Endothelial cell of umbilical vein (primary cell): ENCODE measurements around the gene ARHGEF26. TPM values are rescaled to one million over a fixed set of nuclear protein-coding genes. Genes with fewer than 3 reads are reported as not detected.

ENCODE experiments used
- BruUV-seq: library from RNA; stranded (reverse); fragments of 400-500 nt; replicated peaks from 2 replicates; lab custom pipeline; 2021; lab: Mats Ljungman, UMichigan
- CTCF ChIA-PET: fragments of 300-600, 350-600 bp; sonication (Branson Sonifier 250); formaldehyde crosslinking; loops from one replicate; lab custom pipeline; 2021; ENCODE audit warnings: antibody characterized with exemption, inconsistent platforms; lab: Charles Lee
- POLR2A ChIA-PET: fragments of 300-600, 350-600 bp; sonication (Branson Sonifier 250); formaldehyde crosslinking; loops from one replicate; lab custom pipeline; 2021; ENCODE audit warnings: antibody characterized with exemption, inconsistent platforms; lab: Charles Lee
- DNase-seq: peaks from one replicate; pipeline ENCODE4 v3.0.0-alpha.2; 2011; ENCODE audit warnings: low read depth, low spot score
- FAIRE-seq: peaks from 2 replicates; lab custom pipeline; 2011; peaks lifted over from hg19 to GRCh38; lab: Jason Lieb, UNC
- H2AFZ ChIP-seq: 2 replicates; pipeline ENCODE4 v1.6.0; 2012; ENCODE audit warnings: low read depth, low read length, control low read depth, inconsistent platforms
- H3K27ac ChIP-seq: 2 replicates; pipeline ENCODE4 v1.5.1; 2011; ENCODE audit warnings: low read depth, mild to moderate bottlenecking, control low read depth, low read length, moderate library complexity; ENCODE audit not compliant: insufficient read depth
- H3K27me3 ChIP-seq, 2 experiments: 2 replicates each; pipeline versions ENCODE4 v1.6.0 to v1.6.1; 2011; ENCODE audit warnings: low read length in 2 of 2, mixed read lengths in 1 of 2; ENCODE audit not compliant: control insufficient read depth in 2 of 2, insufficient read depth in 2 of 2
- H3K36me3 ChIP-seq, 2 experiments: 2 replicates in 1 of 2; 3 replicates in 1 of 2; pipeline ENCODE4 v1.5.1; 2011; ENCODE audit warnings: low read length in 2 of 2, mild to moderate bottlenecking in 1 of 2, moderate library complexity in 1 of 2; ENCODE audit not compliant: control insufficient read depth in 2 of 2, insufficient read depth in 2 of 2; ENCODE audit errors: extremely low read depth in 1 of 2
- H3K4me1 ChIP-seq: 3 replicates; pipeline ENCODE4 v1.5.1; 2011; ENCODE audit warnings: mild to moderate bottlenecking, low read length; ENCODE audit not compliant: control insufficient read depth, insufficient read depth; ENCODE audit errors: extremely low read depth
- H3K4me2 ChIP-seq: 2 replicates; pipeline ENCODE4 v1.6.1; 2011; ENCODE audit warnings: low read length, control low read depth, mixed read lengths; ENCODE audit not compliant: insufficient read depth
- H3K4me3 ChIP-seq, 3 experiments: fragments of 200-600 bp in 1 of 3; sonication (generic), shearing (Covaris generic) in 1 of 3; replicated peaks in 1 of 3; 2 replicates each; pipeline ENCODE4 v1.5.1; 2011 to 2016; ENCODE audit warnings: control low read depth in 3 of 3, low read length in 3 of 3, mild to moderate bottlenecking in 2 of 3, inconsistent platforms in 1 of 3, low read depth in 1 of 3, moderate library complexity in 1 of 3; ENCODE audit not compliant: insufficient read depth in 1 of 3
- H3K79me2 ChIP-seq: 2 replicates; pipeline ENCODE4 v1.6.0; 2012; ENCODE audit warnings: low read length, inconsistent platforms; ENCODE audit not compliant: control insufficient read depth, insufficient read depth
- H3K9ac ChIP-seq: replicated peaks from 2 replicates; pipeline ENCODE3; 2011; ENCODE audit warnings: low read length, control low read depth; ENCODE audit not compliant: insufficient read depth; ENCODE audit errors: extremely low read depth
- H3K9me1 ChIP-seq: replicated peaks from 3 replicates; pipeline ENCODE4 v1.6.0; 2011; ENCODE audit warnings: mild to moderate bottlenecking, low read length; ENCODE audit not compliant: control insufficient read depth, insufficient read depth; ENCODE audit errors: extremely low read depth
- H3K9me3 ChIP-seq: replicated peaks from 2 replicates; pipeline ENCODE4 v1.5.1; 2012; ENCODE audit warnings: low read length, inconsistent platforms; ENCODE audit not compliant: control insufficient read depth, insufficient read depth
- H4K20me1 ChIP-seq: replicated peaks from 2 replicates; pipeline ENCODE3; 2011; ENCODE audit warnings: mild to moderate bottlenecking, low read length; ENCODE audit not compliant: control insufficient read depth, insufficient read depth; ENCODE audit errors: extremely low read depth
- EZH2 ChIP-seq: IDR thresholded peaks from 2 replicates; pipeline ENCODE4 v1.6.1; 2012; ENCODE audit warnings: borderline replicate concordance, low read depth, mild to moderate bottlenecking, moderate library complexity, low read length, inconsistent platforms; ENCODE audit not compliant: severe bottlenecking
- GATA2 ChIP-seq: IDR thresholded peaks from 2 replicates; pipeline ENCODE4 v1.7.0; 2011; ENCODE audit warnings: low read depth, mild to moderate bottlenecking, moderate library complexity, mixed read lengths, low read length; ENCODE audit not compliant: insufficient read length, insufficient read depth
- JUN ChIP-seq: IDR thresholded peaks from 2 replicates; pipeline ENCODE4 v1.6.1; 2011; ENCODE audit warnings: borderline replicate concordance, low read depth; ENCODE audit not compliant: insufficient read length, insufficient read depth
- MYC ChIP-seq: IDR thresholded peaks from one replicate; pipeline ENCODE4 v1.6.1; 2011; ENCODE audit warnings: mild to moderate bottlenecking, low read depth, low read length
- POLR2A ChIP-seq: IDR thresholded peaks from 2 replicates; pipeline ENCODE4 v1.6.1; 2012; ENCODE audit warnings: low read depth, mild to moderate bottlenecking, control low read depth, low read length
- dilution Hi-C: fragments of 300-500 bp; cut with MboI; formaldehyde crosslinking; loops from one replicate; pipeline ENCODE4 v1.15.0; 2019; ENCODE audit warnings: low sequenced_read_pairs; ENCODE audit not compliant: extremely low pct_ligation_motif_present
- intact Hi-C: fragments of 100-400 bp; cut with micrococcal nuclease; formaldehyde crosslinking; loops from one replicate; pipeline ENCODE4 v1.10.0; 2022
- polyA plus RNA-seq, 4 experiments: library from polyadenylated mRNA; depleted of rRNA in 3 of 4; stranded (reverse) in 3 of 4; unstranded in 1 of 4; fragments of >200 nt; gene quantifications; 2 replicates each; pipeline versions ENCODE4 v1.2.1 to v1.2.3, GENCODE V29; 2011 to 2012; ENCODE audit warnings: missing spikeins in 1 of 4
- total RNA-seq: library from RNA; stranded (reverse); gene quantifications from 2 replicates; pipeline ENCODE4 v1.2.3, GENCODE V29; 2021
- TF ChIP-seq, protein P1 (sequence below), 2 donors: IDR thresholded peaks; 1 replicate in 1 of 2; 2 replicates in 1 of 2; pipeline ENCODE4 v1.5.1; 2011; ENCODE audit warnings: low read length in 2 of 2, mild to moderate bottlenecking in 2 of 2, moderate library complexity in 2 of 2, control low read depth in 1 of 2, inconsistent platforms in 1 of 2, low read depth in 1 of 2; ENCODE audit not compliant: insufficient read depth in 1 of 2; ENCODE audit errors: extremely low read depth in 1 of 2
- TF ChIP-seq, protein P2 (sequence below): IDR thresholded peaks from 2 replicates; pipeline ENCODE4 v1.6.1; 2011; ENCODE audit not compliant: insufficient read depth, insufficient read length

Gene ARHGEF26
- total and polyA plus RNA-seq, 2 donors (not counting 3 experiments of a cell fraction or from before 2014, with no cell fraction given): 0.57 to 2.9 TPM

DNA sequence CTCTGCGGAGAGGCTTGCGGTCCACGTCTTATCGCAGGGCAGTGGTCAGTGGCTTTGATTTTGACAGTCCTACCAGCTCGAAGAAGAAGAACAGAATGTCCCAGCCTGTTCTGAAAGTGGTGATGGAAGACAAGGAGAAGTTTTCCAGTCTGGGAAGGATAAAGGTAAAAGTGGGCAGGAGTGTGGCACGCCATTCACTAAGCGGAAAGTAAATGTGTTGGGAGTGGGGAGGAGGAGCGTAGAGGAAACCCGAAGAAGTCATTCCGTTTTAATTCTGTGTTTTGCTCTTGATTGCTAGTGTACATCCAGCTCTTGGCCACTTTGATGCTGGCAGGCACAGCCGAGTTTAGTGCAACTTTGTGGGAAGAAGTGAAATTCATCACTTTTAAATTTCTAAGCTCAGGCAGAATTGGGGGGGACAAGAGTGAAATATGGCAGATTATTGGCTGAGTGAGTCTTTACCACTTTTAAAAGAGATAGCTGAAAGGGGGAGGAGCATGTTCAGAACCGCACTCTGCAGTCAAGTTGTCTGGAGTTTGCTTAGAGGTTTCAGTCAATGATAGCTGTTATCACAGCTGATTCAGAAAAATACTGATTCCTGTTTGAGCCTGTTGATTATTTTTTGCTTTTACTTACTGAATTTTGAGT, 1.8 kb downstream of the ARHGEF26 start:
- no TSS peak for BruUV-seq
- peaks cover 3% of the 10 kb centered on the region for H3K4me1 ChIP-seq
- intact Hi-C loops: loop anchor here (10.0 kb wide), 2 partner anchors 132 to 202 kb away; partner anchors contain the start of gene DHX36
- FAIRE-seq (no peak), DNase-seq (peak; percentile 50)
- CTCF ChIA-PET: interaction anchor here (1.4 to 2.0 kb wide), 4 partner anchors 10 to 130 kb away, joined by 3 to 10 read pairs (median 6); no protein-coding TSS in a partner anchor
- peak overlapping the region; percentile 99 for H2AFZ ChIP-seq
- H3K4me2 ChIP-seq: peak overlapping the region; percentile 39
- no peaks in the 10 kb centered on the region for H4K20me1 ChIP-seq
- POLR2A ChIA-PET: no interaction called here
- H3K27me3 ChIP-seq: no peaks in the 10 kb centered on the region
- dilution Hi-C loops: no loop called here
- H3K9me3 ChIP-seq: no peaks in the 10 kb centered on the region
- H3K9ac ChIP-seq: peak overlapping the region; percentile 2
- H3K27ac ChIP-seq: no peak overlapping the region
- H3K36me3 ChIP-seq: no peaks in the 10 kb centered on the region
- peak overlapping the region; percentile 35 to 68 (median 54) for H3K4me3 ChIP-seq
- TF ChIP-seq, protein P1, sequence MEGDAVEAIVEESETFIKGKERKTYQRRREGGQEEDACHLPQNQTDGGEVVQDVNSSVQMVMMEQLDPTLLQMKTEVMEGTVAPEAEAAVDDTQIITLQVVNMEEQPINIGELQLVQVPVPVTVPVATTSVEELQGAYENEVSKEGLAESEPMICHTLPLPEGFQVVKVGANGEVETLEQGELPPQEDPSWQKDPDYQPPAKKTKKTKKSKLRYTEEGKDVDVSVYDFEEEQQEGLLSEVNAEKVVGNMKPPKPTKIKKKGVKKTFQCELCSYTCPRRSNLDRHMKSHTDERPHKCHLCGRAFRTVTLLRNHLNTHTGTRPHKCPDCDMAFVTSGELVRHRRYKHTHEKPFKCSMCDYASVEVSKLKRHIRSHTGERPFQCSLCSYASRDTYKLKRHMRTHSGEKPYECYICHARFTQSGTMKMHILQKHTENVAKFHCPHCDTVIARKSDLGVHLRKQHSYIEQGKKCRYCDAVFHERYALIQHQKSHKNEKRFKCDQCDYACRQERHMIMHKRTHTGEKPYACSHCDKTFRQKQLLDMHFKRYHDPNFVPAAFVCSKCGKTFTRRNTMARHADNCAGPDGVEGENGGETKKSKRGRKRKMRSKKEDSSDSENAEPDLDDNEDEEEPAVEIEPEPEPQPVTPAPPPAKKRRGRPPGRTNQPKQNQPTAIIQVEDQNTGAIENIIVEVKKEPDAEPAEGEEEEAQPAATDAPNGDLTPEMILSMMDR (IDR thresholded peaks at IDR 0.05; ENCODE audit: extremely low read depth in 1 of 2, insufficient read depth in 1 of 2, low read depth in 1 of 2, low read length in 2 of 2): no peak
- TF ChIP-seq, protein P2, sequence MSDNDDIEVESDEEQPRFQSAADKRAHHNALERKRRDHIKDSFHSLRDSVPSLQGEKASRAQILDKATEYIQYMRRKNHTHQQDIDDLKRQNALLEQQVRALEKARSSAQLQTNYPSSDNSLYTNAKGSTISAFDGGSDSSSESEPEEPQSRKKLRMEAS: no peak
- TF ChIP-seq EZH2 (no peak), POLR2A (no peak), JUN (no peak), GATA2 (no peak), MYC (no peak)
- no peaks in the 10 kb centered on the region for H3K9me1 ChIP-seq
- no peaks in the 10 kb centered on the region for H3K79me2 ChIP-seq
